IPS DF 19.7 (cell line): ENCODE data around the gene HMGXB4.

Experiments
- DNase-seq: peaks from one replicate; pipeline ENCODE4 v3.0.0-alpha.2; 2013; ENCODE audit warnings: low read depth, low spot score

Gene HMGXB4

GRCh38 chr22:35326854-35327562, 69.7 kb downstream of the HMGXB4 start:
- DNase-seq = no peak

GRCh38 chr22:35327690-35328471, 70.6 kb downstream of the HMGXB4 start:
- no peak for DNase-seq

- DNase-seq = no peak
These were observed 71.2 kb downstream of the HMGXB4 start for GRCh38 chr22:35328472-35328885.

GRCh38 chr22:35329114-35329847, 72.0 kb downstream of the HMGXB4 start:
- no peak for DNase-seq

- DNase-seq = no peak
These were observed 73.1 kb downstream of the HMGXB4 start for GRCh38 chr22:35330258-35330861.

GRCh38 chr22:35332278-35332677, 75.0 kb downstream of the HMGXB4 start:
- DNase-seq = no peak

GRCh38 chr22:35333220-35333619, 75.9 kb downstream of the HMGXB4 start:
- no peak for DNase-seq

- DNase-seq = no peak
These were observed 76.7 kb downstream of the HMGXB4 start for GRCh38 chr22:35334004-35334403.

- DNase-seq = no peak
These were observed 78.2 kb downstream of the HMGXB4 start for GRCh38 chr22:35335468-35335867.

GRCh38 chr22:35335936-35336781, 78.9 kb downstream of the HMGXB4 start:
- DNase-seq = no peak

- no peak for DNase-seq
These were observed 80.6 kb downstream of the HMGXB4 start for GRCh38 chr22:35337932-35338331.

GRCh38 chr22:35341090-35341874, 84.0 kb downstream of the HMGXB4 start:
- no peak for DNase-seq

GRCh38 chr22:35342390-35342789, 85.1 kb downstream of the HMGXB4 start:
- no peak for DNase-seq

GRCh38 chr22:35343664-35344550, 86.6 kb downstream of the HMGXB4 start:
- no peak for DNase-seq

GRCh38 chr22:35344956-35345690, 87.8 kb downstream of the HMGXB4 start:
- DNase-seq = no peak
